ENCODE measurements around the gene ADGRD1.
A peak's percentile ranks its signal among the peaks of the same experiment; 100 is the strongest.

The ADGRD1 gene

DNA sequence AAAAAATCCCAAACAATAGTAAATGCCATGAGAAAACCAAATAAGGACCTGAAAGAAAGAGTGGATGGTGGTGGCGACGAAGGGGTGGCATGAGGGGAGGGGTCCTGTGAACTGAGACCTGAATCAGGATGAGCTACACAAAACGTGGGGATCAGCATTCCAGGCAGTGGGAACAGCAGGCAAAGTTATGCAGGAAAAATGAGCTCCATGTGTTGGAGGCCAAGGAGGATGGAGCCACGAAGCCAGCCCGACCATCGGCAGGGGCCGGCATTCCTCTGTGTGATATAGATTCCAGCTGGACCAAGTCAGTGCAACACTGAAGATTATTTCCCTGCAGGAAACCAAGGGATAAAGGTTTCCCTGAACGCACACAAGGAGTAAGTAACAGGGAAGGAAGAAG is 7.1 kb downstream of the ADGRD1 start:
- no peaks in the 10 kb centered on the region for H3K79me2 ChIP-seq (ENCODE audit: control insufficient read depth, low read length)
- no peak overlapping the region for H3K27ac ChIP-seq (ENCODE audit: low read depth, low read length)
- TF ChIP-seq, protein P1, sequence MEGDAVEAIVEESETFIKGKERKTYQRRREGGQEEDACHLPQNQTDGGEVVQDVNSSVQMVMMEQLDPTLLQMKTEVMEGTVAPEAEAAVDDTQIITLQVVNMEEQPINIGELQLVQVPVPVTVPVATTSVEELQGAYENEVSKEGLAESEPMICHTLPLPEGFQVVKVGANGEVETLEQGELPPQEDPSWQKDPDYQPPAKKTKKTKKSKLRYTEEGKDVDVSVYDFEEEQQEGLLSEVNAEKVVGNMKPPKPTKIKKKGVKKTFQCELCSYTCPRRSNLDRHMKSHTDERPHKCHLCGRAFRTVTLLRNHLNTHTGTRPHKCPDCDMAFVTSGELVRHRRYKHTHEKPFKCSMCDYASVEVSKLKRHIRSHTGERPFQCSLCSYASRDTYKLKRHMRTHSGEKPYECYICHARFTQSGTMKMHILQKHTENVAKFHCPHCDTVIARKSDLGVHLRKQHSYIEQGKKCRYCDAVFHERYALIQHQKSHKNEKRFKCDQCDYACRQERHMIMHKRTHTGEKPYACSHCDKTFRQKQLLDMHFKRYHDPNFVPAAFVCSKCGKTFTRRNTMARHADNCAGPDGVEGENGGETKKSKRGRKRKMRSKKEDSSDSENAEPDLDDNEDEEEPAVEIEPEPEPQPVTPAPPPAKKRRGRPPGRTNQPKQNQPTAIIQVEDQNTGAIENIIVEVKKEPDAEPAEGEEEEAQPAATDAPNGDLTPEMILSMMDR (IDR thresholded peaks at IDR 0.05; ENCODE audit: low read depth, low read length, poor library complexity, severe bottlenecking): no peak
- TF ChIP-seq EZH2phosphoT487 (IDR thresholded peaks at IDR 0.05; ENCODE audit: borderline replicate concordance, low read length): no peak
- peaks cover 22% of the 10 kb centered on the region for H3K4me1 ChIP-seq (ENCODE audit: control insufficient read depth, low read length)
- H3K4me3 ChIP-seq (ENCODE audit: low read length): no peak overlapping the region
- no peaks in the 10 kb centered on the region for H3K36me3 ChIP-seq (ENCODE audit: control insufficient read depth, low read length)
- no peaks in the 10 kb centered on the region for H3K9me2 ChIP-seq (replicated peaks; ENCODE audit: control insufficient read depth, low read length)
- H3K9me3 ChIP-seq (ENCODE audit: control insufficient read depth, insufficient read depth, low read length): no peaks in the 10 kb centered on the region
- H3F3A ChIP-seq (ENCODE audit: control insufficient read depth, insufficient read depth): 0 out of 2 replicates have a peak, but pooled peaks cover 2% of the 10 kb centered on the region
- H3K4me2 ChIP-seq (ENCODE audit: low read length): no peak overlapping the region
- H4K20me1 ChIP-seq (ENCODE audit: control insufficient read depth, insufficient read depth, low read depth, low read length): no peaks in the 10 kb centered on the region
- H3K27me3 ChIP-seq (ENCODE audit: control insufficient read depth, low read length): no peaks in the 10 kb centered on the region

DNA sequence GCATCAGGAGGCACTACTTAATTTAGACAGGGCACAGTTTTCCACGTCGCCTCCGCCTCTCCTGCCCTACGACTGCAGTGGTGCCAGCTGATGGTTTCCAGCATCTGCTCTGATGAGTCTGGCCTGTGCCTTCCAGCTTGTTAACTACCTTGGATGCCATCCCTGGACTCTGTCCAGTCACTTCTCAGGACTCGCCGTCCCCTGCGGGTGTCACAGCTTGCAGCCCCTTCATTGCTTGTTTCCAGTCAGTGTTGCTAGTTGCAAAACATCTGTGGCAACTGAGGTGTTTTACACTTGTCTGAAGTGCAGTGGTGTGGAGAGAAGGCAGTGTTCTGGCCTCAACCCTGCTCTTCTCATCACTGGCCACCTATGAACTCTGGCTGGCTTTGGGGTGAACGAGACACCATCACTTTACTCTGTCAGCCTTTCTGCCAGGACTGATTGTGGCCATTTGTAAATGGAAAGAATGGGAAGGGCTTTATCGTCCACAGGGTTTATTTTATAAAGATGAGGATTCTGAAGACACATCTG is 8.3 kb downstream of the ADGRD1 start:
- Histone ChIP-seq H3K4me2 (ENCODE audit: low read length) (peak overlapping the region; percentile 13), H3K36me3 (ENCODE audit: control insufficient read depth, low read length) (no peaks in the 10 kb centered on the region), H3K27me3 (ENCODE audit: control insufficient read depth, low read length) (no peaks in the 10 kb centered on the region), H3K79me2 (ENCODE audit: control insufficient read depth, low read length) (no peaks in the 10 kb centered on the region), H4K20me1 (ENCODE audit: control insufficient read depth, insufficient read depth, low read depth, low read length) (no peaks in the 10 kb centered on the region), H3F3A (ENCODE audit: control insufficient read depth, insufficient read depth) (0 out of 2 replicates have a peak, but pooled peaks cover 2% of the 10 kb centered on the region), H3K4me1 (ENCODE audit: control insufficient read depth, low read length) (peaks cover 26% of the 10 kb centered on the region), H3K27ac (ENCODE audit: low read depth, low read length) (no peak overlapping the region), H3K9me2 (replicated peaks; ENCODE audit: control insufficient read depth, low read length) (no peaks in the 10 kb centered on the region), H3K9me3 (ENCODE audit: control insufficient read depth, insufficient read depth, low read length) (no peaks in the 10 kb centered on the region), H3K4me3 (ENCODE audit: low read length) (no peak overlapping the region)
- TF ChIP-seq EZH2phosphoT487 (IDR thresholded peaks at IDR 0.05; ENCODE audit: borderline replicate concordance, low read length): no peak
- TF ChIP-seq, protein P1 (IDR thresholded peaks at IDR 0.05; ENCODE audit: low read depth, low read length, poor library complexity, severe bottlenecking): no peak

DNA sequence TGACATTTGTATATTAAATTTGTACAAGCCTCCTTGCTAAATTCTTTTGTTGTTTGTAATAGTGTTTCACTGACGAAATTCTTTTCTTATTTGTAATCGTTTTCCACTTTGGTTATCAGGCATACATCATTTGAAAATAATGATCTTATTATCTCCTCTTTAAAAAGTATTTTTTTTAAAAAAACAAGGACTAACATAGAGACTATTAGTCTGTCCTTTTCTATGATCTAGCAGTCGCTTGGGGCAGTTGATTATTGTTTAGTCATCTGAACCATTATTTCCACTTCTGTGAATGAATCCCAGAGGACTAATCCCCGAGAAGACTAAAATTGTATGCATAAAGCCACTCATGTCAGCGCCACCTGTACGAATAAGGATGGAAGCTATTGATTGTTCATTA is 11.5 kb downstream of the ADGRD1 start:
- H3K79me2 ChIP-seq (ENCODE audit: control insufficient read depth, low read length): no peaks in the 10 kb centered on the region
- H3K4me3 ChIP-seq (ENCODE audit: low read length): no peak overlapping the region
- TF ChIP-seq, protein P1 (IDR thresholded peaks at IDR 0.05; ENCODE audit: low read depth, low read length, poor library complexity, severe bottlenecking): no peak
- TF ChIP-seq EZH2phosphoT487 (IDR thresholded peaks at IDR 0.05; ENCODE audit: borderline replicate concordance, low read length): no peak
- H3K27me3 ChIP-seq (ENCODE audit: control insufficient read depth, low read length): no peaks in the 10 kb centered on the region
- no peaks in the 10 kb centered on the region for H3K9me2 ChIP-seq (replicated peaks; ENCODE audit: control insufficient read depth, low read length)
- peaks cover 45% of the 10 kb centered on the region for H3K4me1 ChIP-seq (ENCODE audit: control insufficient read depth, low read length)
- no peaks in the 10 kb centered on the region for H3F3A ChIP-seq (ENCODE audit: control insufficient read depth, insufficient read depth)
- H3K9me3 ChIP-seq (ENCODE audit: control insufficient read depth, insufficient read depth, low read length): no peaks in the 10 kb centered on the region
- H3K4me2 ChIP-seq (ENCODE audit: low read length): no peak overlapping the region
- no peaks in the 10 kb centered on the region for H3K36me3 ChIP-seq (ENCODE audit: control insufficient read depth, low read length)
- H4K20me1 ChIP-seq (ENCODE audit: control insufficient read depth, insufficient read depth, low read depth, low read length): no peaks in the 10 kb centered on the region
- no peak overlapping the region for H3K27ac ChIP-seq (ENCODE audit: low read depth, low read length)
